Stimulated activated CD8-positive, alpha-beta memory T cell treated with anti-CD3 and anti-CD28 coated beads, Interleukin-2, amount 100 ng/mL, for 48 hours (primary cell): ENCODE data around the gene MOK.

Source experiments
- DNase-seq, 2 donors: peaks; one replicate each; pipeline ENCODE4 v3.0.0-alpha.2; 2020; ENCODE audit warnings: low read depth in 2 of 2

MOK gene

GRCh38 chr14:102180248-102180998 lies 124.5 kb downstream of the MOK start:
- DNase-seq, result no peak
